HUES48 (cell line): Measurements from ENCODE around the gene PROSER2.

Experiments
- H3K27ac ChIP-seq: one replicate; pipeline ENCODE4 v1.7.0; 2013; ENCODE audit warnings: low read depth, low read length, inconsistent platforms
- H3K27me3 ChIP-seq: 2 replicates; pipeline ENCODE4 v1.6.1; 2013; ENCODE audit warnings: mild to moderate bottlenecking, low read length; ENCODE audit not compliant: control insufficient read depth, insufficient read depth
- H3K36me3 ChIP-seq: 2 replicates; pipeline ENCODE4 v1.6.1; 2013; ENCODE audit warnings: low read length; ENCODE audit not compliant: control insufficient read depth, insufficient read depth
- H3K4me1 ChIP-seq: 2 replicates; pipeline ENCODE4 v1.6.1; 2013; ENCODE audit warnings: mild to moderate bottlenecking, low read length; ENCODE audit not compliant: control insufficient read depth, insufficient read depth
- H3K4me3 ChIP-seq: 2 replicates; pipeline ENCODE4 v1.5.1; 2013; ENCODE audit warnings: mild to moderate bottlenecking, low read depth, low read length
- H3K9ac ChIP-seq: 2 replicates; pipeline ENCODE4 v1.6.1; 2013; ENCODE audit warnings: mild to moderate bottlenecking, low read depth, low read length, moderate library complexity
- H3K9me3 ChIP-seq: 2 replicates; pipeline ENCODE4 v1.6.1; 2013; ENCODE audit warnings: low read length; ENCODE audit not compliant: control insufficient read depth, insufficient read depth

Gene PROSER2

DNA sequence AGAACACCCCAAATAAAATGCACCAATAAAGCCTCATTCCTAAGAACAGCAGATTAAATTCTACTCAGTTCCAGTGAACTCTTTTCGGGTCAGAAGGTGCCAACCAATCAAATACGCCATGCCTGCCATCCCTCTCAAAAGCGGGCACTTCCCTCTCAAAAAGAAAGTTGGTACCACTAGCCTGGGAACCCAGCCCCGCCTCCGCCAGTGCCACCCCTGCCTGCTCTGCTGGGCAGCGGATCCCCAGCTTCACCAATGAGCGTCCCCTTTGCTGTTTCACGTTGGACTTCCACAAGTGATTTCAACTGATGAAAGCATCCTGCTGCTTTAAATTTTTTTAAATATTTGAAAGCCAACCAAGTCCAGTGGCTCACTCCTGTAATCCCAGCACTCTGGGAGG, 33.2 kb upstream of the PROSER2 start:
- no peaks in the 10 kb centered on the region; the same call in 1 of the 2 replicates for H3K4me1 ChIP-seq
- H3K27ac ChIP-seq: no peak overlapping the region
- H3K9ac ChIP-seq: no peak overlapping the region
- H3K36me3 ChIP-seq: no peaks in the 10 kb centered on the region
- no peak overlapping the region for H3K4me3 ChIP-seq
- no peaks in the 10 kb centered on the region for H3K27me3 ChIP-seq
- H3K9me3 ChIP-seq: no peaks in the 10 kb centered on the region

DNA sequence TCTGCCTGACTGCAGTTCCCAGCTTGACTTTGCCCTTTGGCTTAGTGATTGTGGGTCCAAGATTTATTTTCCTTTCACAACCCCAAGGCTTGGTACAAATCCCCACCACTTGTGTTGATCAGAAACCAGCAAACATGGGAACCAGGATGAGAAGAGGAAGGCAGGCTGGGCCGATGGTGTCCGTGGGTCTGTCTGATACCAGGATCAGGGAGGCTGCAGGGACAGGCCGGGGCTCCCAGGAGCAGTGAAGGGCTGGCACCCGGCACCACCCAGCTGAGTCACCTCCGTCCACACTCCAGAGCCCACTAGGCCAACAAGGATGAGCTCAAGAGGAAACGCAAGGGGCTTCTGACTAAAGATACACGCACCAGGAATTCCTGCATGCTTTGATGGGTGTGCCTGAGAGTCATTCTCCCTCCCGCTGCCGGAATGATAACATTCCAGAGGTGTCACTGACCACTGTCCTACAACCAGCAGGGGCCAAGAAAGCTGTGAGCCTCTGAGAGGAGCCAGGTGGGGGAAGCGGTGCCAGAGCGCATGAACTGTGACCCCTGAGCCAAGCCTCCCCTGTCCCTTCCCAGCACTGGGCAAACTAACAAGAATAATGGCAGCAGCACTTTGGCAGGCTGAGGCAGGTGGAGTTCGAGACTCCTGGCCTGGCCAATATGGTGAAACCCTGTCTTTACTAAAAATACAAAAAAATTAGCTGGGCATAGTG, 29.2 kb upstream of the PROSER2 start:
- H3K27ac ChIP-seq: peak overlapping the region; percentile 65

DNA sequence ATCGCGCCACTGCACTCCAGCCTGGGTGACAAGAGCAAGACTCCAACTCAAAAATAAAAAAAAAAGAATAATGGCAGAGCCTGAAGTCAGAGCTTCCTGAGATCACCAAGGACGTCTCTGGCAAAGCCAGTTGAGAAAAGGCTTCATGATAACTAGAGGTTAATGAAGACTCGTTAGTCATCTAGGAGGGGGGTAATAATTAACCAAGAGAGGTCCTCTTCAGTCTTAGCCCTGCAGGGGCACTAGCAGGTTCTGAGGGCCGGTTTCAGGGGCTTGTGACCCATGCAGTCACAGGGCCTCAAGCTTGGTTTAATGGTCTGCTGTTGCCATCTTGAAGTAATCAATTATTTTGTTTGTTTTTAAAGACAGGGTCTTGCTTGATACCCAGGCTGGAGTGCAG, 28.6 kb upstream of the PROSER2 start:
- no peak overlapping the region for H3K4me3 ChIP-seq
- no peak overlapping the region for H3K27ac ChIP-seq
- no peak overlapping the region for H3K9ac ChIP-seq
- no peaks in the 10 kb centered on the region for H3K36me3 ChIP-seq
- no peaks in the 10 kb centered on the region for H3K9me3 ChIP-seq
- peaks cover 4% of the 10 kb centered on the region for H3K4me1 ChIP-seq
- H3K27me3 ChIP-seq: no peaks in the 10 kb centered on the region

More for the DNA sequence above, 29.2 kb upstream of the PROSER2 start:
- no peaks in the 10 kb centered on the region for H3K36me3 ChIP-seq
- H3K4me1 ChIP-seq: peaks cover 3% of the 10 kb centered on the region
- no peaks in the 10 kb centered on the region for H3K27me3 ChIP-seq
- H3K9ac ChIP-seq: no peak overlapping the region
- H3K4me3 ChIP-seq: no peak overlapping the region
- no peaks in the 10 kb centered on the region for H3K9me3 ChIP-seq

DNA sequence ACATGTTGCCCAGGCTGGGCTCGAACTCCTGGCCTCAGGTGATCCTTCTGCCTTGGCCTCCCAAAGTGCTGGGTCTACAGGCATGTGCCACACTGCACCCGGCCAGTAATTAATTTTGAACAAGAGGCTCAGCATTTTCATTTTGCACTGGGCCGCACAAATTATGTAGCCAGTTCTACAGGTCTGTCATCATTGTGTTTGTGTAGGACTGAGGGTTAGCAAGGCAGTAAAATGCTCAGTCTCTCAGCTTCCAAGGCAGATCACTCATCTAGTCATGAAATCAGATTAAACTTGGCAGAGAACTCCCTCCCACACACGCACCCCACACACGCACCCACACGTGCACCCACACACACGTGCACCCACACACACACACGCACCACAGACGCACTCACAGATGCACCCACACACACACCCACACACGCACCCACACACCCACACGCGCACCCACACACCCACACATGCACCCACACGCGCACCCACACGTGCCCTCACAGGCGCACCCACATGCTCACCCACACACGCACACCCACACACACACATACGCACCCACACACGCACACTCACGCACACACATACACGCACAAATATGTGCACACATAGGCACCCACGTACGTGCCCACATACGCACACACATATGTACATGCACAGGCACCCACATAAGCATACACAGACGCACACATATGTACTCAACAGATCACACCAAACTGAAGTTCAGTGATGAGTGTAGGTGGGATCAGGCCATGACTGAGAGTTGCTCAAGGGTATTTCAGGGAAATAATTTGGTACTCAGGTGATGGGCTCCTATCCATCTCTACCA, 27.8 kb upstream of the PROSER2 start:
- peaks cover 4% of the 10 kb centered on the region for H3K4me1 ChIP-seq
- H3K27ac ChIP-seq: no peak overlapping the region
- H3K36me3 ChIP-seq: no peaks in the 10 kb centered on the region
- no peaks in the 10 kb centered on the region for H3K27me3 ChIP-seq
- no peak overlapping the region for H3K9ac ChIP-seq
- H3K9me3 ChIP-seq: no peaks in the 10 kb centered on the region
- H3K4me3 ChIP-seq: no peak overlapping the region

DNA sequence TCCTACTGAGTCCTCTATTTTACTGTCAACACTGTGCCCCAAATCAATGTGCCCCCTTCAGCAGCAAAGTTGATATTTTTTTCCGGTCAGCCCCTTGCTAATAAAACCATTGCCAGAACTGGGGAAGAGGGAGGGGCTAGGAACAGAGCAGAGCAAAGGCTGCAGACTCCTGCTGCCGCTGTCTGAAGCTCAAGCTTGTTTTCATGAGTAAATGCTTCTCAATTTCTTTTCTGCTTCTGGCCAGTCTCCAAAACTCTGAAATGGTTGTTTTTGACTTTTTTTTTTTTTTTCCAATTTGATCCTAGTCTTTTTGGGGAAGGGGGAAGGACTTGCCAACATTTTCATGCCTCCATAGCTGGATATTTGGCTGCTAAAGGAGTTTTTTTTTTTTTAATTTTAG, 26.7 kb upstream of the PROSER2 start:
- Histone ChIP-seq H3K9me3 (no peaks in the 10 kb centered on the region), H3K4me1 (peaks cover 4% of the 10 kb centered on the region), H3K9ac (no peak overlapping the region), H3K36me3 (no peaks in the 10 kb centered on the region), H3K4me3 (no peak overlapping the region), H3K27ac (no peak overlapping the region), H3K27me3 (no peaks in the 10 kb centered on the region)

DNA sequence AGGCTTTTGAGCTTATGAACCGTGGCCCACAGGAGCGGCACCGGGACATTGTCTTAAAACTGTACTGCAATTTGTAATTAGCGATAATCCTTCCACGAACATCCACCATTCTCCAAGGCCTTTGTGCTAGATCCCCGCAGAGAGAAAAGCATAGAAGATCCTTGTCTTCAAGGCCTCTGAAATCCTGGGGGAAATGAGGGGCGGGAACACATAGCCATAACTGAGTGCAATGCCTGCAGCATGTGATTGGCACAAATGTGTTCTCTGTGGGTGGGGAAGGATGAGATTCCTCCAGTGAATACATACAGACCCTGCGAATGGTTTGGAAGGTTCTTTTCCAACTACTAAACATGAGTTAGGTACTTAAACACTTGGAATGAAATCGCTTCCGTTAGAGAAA, 25.9 kb upstream of the PROSER2 start:
- peaks cover 4% of the 10 kb centered on the region for H3K4me1 ChIP-seq

DNA sequence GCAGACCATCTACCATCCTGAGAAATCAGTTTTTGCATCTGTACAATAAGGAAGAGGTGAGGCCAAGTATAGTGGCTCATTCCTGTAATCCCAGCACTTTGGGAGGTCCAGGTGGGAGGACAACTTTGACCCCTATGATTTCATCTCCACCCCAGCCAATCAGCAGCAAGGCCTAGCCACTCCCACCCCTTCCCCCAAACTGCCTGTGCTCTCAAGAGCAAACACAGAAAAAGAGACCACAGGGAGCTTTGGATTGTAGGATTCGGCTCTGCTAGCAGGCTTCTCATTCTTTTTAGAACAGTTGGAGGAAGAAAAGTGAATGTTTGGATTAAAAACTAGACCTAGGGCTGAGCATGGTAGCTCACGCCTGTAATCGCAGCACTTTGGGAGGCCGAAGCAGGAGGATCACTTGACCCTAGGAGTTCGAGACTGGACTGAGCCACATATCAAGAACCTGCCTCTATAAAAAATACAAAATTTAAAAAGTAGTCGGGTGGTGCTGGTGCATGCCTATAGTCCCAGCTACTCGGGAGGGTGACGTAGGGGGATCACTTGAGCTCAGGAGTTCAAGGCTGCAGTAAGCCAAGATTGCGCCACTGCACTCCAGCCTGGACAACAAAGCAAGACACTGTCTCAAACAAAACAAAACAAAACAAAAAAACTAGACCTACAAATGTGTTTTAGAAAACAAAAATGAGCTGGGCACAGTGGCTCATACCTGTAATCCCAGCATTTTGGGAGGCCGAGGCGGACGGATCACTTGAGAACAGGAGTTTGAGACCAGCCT, 25.1 kb upstream of the PROSER2 start:
- H3K9ac ChIP-seq: no peak overlapping the region
- no peaks in the 10 kb centered on the region for H3K36me3 ChIP-seq
- H3K4me3 ChIP-seq: no peak overlapping the region
- no peaks in the 10 kb centered on the region for H3K9me3 ChIP-seq
- H3K27me3 ChIP-seq: no peaks in the 10 kb centered on the region
- peak overlapping the region; percentile 84 for H3K27ac ChIP-seq
- H3K4me1 ChIP-seq: peaks cover 4% of the 10 kb centered on the region

More for the DNA sequence above, 25.9 kb upstream of the PROSER2 start:
- Histone ChIP-seq H3K36me3 (no peaks in the 10 kb centered on the region), H3K27me3 (no peaks in the 10 kb centered on the region), H3K27ac (no peak overlapping the region), H3K4me3 (no peak overlapping the region), H3K9ac (no peak overlapping the region), H3K9me3 (no peaks in the 10 kb centered on the region)

DNA sequence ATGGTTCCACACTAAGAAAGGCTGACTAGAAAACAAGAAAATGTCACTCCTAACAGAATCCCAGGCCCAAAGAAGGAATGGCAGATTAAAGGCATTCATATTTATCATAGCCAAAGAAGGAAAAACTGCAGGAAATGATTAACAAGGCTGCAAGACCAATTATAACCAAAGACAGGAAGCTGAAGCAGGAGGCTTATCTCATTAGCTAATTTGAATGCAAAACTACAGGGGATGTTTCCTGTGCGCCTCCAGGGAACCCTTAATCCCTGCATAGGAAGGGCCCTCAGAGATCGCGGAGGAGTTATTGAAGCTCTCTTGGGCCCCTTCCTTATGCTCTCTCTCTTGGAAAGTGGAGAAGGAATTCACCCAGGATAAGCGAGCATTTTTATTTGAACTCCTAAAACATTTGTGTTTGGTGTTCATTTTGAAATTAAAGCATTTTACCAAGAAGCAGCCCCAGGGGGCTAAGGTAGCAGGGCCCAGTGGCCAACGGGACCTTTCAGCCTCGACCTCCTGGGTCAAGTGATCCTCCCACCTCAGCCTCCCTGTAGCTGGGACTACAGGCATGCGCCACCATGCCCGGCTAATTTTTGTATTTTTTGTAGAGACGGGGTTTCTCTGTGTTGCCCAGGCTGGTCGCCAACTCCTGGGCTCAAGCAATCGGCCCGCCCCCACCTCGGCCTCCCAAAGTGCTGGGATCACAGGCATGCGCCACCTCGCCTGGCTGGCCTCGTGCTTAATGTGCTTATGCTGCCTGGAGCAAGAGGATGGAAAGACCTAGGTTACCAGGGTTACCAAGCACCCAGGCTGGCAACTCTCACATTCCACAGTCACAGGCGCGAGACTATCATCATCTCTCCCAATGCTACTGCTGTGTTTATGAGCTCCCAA, 24.1 kb upstream of the PROSER2 start:
- Histone ChIP-seq H3K4me3 (no peak overlapping the region), H3K4me1 (peaks cover 4% of the 10 kb centered on the region; the same call in 1 of the 2 replicates), H3K9ac (no peak overlapping the region), H3K36me3 (no peaks in the 10 kb centered on the region), H3K27ac (peak overlapping the region; percentile 84), H3K9me3 (no peaks in the 10 kb centered on the region), H3K27me3 (no peaks in the 10 kb centered on the region)

DNA sequence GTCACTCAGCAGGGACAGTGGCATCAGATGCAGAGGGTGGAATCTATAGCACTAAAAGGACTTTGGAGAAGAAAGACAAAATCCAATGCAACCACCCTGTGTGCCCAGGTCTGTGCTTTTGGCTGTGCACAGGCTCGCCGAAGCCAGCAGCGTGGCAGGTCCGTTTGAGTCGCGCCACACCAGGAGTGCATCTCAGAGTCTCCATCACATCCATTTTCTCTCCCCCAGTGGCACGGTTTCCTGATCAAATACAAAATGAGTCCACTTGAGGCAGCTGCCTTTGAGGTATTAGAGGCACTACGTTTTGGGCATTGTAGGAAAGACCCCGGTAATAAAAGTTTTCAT, 23.4 kb upstream of the PROSER2 start:
- H3K27ac ChIP-seq: no peak overlapping the region
- no peaks in the 10 kb centered on the region for H3K9me3 ChIP-seq
- no peaks in the 10 kb centered on the region for H3K27me3 ChIP-seq
- H3K36me3 ChIP-seq: no peaks in the 10 kb centered on the region
- H3K9ac ChIP-seq: no peak overlapping the region
- H3K4me3 ChIP-seq: no peak overlapping the region
- H3K4me1 ChIP-seq: peaks cover 4% of the 10 kb centered on the region; the same call in 1 of the 2 replicates

DNA sequence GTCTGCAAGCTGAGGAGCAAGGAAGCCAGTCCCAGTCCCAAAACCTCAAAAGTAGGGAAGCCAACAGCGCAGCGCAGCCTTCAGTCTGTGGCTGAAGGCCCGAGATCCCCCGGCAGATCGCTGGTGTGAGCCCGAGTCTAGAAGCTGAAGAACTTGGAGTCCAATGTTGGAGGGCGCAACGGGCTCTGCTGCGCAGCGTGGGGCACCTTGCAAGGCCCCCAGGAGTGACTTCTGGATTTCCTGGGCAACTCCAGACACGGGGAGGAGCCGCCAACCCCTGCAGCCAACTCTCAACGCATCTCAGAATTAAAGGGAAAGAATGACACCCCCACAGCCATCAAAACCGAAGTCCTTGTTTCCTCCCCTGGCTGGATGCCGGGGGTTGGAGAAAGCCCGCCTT, 18.8 kb upstream of the PROSER2 start:
- no peaks in the 10 kb centered on the region for H3K9me3 ChIP-seq
- no peak overlapping the region for H3K9ac ChIP-seq
- no peak overlapping the region for H3K4me3 ChIP-seq
- H3K27ac ChIP-seq: no peak overlapping the region
- H3K36me3 ChIP-seq: no peaks in the 10 kb centered on the region
- no peaks in the 10 kb centered on the region for H3K27me3 ChIP-seq
- no peaks in the 10 kb centered on the region for H3K4me1 ChIP-seq
